ENCODE results near the gene CCDC90B. TPM values are rescaled to one million over a fixed set of nuclear protein-coding genes. Genes with fewer than 3 reads are reported as not detected.
"Not testable (repeated sequence)": the region's sequence is repeated elsewhere in the genome, so short reads cannot be mapped to it uniquely, and the experiment has no call there.

CCDC90B gene
- total RNA-seq, 2 experiments from 2014 or later = 29.1 to 32.0 TPM

DNA sequence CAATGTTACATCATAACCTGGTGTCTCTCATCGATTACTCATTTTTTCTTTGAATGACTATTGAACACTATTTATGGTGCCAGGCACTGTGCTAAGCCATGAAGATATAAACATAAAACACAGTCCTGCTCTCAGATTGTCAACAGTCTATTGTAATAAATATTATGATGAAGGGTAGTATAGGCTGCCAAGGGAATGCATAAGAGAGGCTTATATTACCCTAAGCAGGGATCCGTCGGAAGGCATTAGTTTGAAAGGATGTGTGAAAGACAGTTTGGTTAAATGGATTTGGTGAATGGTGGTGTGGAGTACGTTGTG is 7.2 kb upstream of the CCDC90B start:
- ChIA-PET POLR2A (no interaction called here), CTCF (interaction anchor here (1.6 kb wide), 1 partner anchor 9 kb away, joined by 8 read pairs; no protein-coding TSS in a partner anchor)

DNA sequence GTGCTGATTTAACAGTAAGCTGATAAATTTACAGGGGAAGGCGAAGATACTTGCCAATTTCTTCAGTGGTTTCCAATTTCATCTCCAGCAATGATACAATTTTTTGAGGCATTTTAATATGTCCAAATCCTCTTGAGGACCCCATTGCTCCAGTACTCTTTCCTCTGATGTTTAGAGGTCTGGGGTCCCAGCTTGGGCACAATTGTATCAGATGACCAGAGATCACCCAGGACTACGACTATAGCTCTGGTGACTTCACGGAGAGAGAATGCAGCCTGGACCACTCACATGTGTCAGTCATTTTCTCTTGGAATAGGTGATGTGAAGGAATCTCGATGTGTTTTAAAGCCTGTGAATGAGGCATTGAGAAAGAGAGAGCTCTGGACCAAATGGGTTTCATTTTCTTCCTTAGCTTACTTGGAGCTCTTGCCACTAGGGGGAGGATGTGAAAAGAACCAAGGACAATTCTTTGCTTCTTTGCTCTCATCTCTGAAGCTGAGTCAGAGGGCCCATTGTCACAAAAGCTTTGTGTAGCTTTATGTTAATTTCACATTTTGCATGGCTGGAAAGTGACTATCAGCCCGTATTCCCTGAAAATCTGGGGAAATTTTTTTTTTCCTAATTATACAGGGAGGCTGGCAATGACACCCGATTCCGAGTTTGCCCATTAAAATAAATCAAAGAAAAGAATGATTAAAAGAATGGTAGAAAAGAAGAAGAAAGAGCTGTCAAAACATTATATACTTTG is 6.7 kb upstream of the CCDC90B start:
- POLR2A ChIA-PET = no interaction called here
- CTCF ChIA-PET = interaction anchor here (1.1 to 1.6 kb wide), 3 partner anchors 9 to 527 kb away, joined by 4 to 8 read pairs (median 6); no protein-coding TSS in a partner anchor

DNA sequence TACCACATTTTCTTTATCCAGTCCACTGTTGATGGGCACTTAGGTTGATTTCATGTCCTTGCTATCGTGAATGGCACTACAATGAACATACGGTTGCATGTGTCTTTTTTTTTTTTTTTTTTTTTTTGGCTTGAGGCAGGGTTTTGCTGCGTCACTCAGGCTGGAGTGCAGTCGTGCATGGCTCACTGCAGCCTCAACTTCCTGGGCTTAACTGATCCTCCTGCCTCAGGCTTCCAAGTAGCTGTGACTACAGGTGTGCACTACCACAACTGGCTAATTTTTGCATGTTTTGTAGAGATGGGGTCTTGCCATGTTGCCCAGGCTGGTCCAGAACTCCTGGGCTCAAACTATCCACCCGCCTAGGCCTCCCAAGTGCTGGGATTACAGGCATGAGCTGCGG is 1.5 kb upstream of the CCDC90B start:
- POLR2A ChIA-PET = no interaction called here
- CTCF ChIA-PET = no interaction called here

DNA sequence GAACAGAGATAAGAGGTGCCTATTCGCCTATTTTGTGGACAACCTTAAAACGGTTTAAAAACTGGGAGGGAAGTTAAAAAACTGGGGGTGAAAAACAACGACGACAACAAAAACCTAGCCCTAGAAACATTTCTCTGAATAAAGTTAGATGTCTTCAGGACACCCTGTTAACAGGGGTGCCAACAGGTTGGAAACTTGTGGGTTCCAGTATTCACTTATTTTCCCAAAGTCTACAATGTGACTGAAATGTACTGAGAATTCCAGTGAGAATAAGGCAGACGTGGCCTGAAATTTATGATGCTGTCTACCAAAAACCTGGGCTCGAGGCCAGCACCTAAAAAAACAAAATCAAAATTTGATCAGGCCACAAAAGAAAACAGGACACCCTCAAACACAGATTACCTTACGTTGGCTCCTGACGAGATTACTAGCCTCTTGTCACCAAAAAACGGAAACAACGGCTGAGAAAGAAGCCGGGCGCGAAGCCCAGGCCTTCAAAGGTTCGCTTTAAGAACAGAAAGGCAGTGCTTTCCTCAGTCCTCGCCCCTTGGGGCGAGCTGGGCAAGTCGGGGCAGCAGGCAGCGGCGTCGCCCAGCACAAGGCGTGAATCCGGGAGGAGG is 906 bp downstream of the CCDC90B start:
- ChIA-PET CTCF (interaction anchor here (0.6 kb wide), 1 partner anchor 228 kb away, joined by 3 read pairs; no protein-coding TSS in a partner anchor), POLR2A (interaction anchor here (0.6 to 2.2 kb wide), 6 partner anchors 13 to 385 kb away, joined by 3 to 8 read pairs (median 4); partner anchors contain the start of genes ANKRD42, DDIAS, PCF11 and PRCP)

DNA sequence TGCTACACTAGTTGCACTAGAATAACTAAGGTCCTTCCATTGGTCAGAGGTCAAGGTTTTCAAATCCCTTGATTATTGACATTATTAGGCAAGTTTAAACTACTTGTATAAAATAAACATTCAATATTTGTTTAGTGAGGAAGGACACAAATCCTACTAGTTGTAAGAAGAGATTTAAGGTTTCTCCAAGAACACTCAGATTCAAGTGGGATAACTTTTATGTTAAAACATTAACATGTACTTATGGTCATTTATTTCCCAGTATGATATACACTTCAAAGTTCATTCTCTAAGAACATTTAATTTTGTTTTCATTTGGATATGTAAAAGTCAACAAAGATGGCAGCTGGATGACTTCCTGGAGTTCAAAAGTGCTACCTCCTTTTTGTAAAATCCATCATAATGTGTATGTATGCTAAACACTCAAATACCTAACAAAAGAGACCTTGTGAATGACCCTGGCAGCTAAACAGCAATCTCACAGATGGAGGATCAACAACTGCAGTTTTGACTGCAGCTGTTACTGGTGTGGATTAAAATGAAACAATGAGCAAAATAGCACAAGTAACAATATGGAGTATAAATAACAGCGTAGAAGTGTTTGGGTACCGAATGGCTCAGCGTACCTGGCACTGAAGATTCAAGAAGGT is 1.5 kb downstream of the CCDC90B start:
- ChIA-PET CTCF (no interaction called here), POLR2A (interaction anchor here (2.2 kb wide), 1 partner anchor 383 kb away, joined by 8 read pairs; the partner anchor contains the start of gene DDIAS)

DNA sequence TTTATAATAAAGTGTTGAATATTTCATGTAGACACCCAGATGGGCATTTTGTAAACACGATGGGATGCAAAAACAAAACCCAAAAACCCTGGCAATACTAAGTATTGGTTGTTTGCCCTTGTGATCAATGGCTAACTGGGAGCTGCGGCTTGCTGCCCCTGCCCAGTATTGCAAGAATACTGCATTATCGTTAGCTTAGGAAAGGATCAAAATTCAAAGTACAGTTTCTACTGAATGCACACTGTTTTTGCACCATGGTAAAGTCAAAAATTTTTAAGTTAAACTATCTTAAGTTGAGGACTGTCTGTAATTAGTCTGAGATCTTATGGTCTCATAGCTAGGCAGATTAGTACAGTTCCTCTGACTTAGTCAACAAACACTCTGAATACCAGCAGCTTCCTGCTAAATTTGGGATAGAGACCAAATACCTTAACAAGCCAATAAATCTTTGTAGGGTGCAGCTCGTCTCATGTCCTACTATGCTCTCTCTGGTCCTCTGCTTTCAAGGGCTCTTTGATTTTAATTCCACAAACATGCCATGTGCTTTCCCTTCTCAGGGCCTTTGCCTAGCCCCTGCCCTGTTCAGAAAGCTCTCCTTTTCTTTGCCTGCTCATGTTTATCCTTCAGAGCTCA is 4.0 kb downstream of the CCDC90B start:
- CTCF ChIA-PET = interaction anchor here (0.7 kb wide), 1 partner anchor 94 kb away, joined by 3 read pairs; no protein-coding TSS in a partner anchor
- POLR2A ChIA-PET = interaction anchor here (0.5 kb wide), 1 partner anchor 177 kb away, joined by 3 read pairs; no protein-coding TSS in a partner anchor

DNA sequence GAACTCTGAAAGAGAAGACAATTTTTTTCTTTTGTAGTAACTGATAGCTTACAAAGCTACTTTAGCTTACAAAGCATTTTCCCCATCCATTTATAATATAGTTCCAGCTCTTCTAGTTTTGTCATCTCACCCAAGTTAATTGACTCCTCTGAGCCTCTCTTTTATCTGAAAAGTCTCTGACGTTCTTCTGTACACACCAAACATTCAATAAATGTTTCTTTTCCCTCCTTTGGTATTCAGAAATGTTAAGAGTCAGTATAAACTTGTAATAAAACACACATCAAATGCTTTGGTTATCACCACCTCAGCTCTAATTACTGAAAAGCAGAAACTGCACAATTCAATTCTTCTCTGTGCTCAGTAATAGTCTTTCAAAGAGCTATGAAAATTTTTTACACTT is 5.9 kb downstream of the CCDC90B start:
- ChIA-PET POLR2A (no interaction called here), CTCF (no interaction called here)

DNA sequence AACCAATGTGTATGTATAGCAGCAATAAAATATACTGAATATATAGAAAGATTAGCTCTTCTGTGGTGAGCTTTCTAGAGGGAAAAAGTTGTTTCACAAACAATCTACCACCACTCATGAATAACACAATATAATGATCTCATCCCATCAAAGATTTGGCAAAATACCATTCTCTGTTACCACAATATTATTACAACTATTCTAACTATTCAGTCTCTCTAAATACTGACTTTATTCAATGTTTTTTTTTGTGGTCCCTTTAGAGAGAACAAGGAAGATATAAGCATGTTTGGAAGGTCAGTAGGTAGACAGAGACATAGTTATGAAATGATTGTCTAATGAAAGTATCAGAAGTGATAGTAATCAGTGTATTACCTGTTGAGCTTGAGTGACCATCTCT is 7.8 kb downstream of the CCDC90B start:
- ChIA-PET CTCF (no interaction called here), POLR2A (no interaction called here)

DNA sequence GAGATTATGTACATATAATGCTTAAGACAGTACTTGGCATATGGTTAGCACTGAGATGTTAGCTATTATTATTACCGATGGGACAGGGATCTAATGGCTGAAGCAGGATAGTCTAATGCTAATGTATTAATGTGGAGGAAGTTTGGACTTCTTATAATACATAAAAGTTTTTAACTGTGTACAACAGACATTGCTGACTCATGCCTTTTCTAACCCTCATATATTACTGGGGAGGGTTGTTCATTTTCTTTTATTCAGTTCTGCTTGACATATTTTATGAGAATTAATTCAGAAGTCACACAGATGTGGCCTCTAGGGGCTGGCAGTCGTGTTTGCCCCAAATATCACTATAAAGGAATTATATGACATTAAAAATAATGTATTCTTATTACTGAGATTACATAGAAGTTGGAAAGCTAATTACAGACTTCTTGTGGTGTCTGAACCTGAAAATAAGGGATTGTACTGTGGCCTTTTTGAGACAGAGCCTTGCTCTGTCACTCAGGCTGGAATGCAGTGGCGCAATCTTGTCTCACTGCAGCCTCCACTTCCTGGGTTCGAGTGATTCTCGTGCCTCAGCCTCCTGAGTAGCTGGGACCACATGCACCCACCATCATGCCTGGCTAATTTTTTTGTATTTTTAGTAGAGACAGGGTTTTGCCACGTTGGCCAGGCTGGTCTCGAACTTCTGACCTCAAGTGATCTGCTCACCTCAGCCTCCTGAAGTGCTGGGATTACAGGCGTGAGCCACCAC is 10.1 kb downstream of the CCDC90B start:
- ChIA-PET CTCF (interaction anchor here (0.9 kb wide), 1 partner anchor 11 kb away, joined by 4 read pairs; the partner anchor contains the start of gene CCDC90B), POLR2A (no interaction called here)

DNA sequence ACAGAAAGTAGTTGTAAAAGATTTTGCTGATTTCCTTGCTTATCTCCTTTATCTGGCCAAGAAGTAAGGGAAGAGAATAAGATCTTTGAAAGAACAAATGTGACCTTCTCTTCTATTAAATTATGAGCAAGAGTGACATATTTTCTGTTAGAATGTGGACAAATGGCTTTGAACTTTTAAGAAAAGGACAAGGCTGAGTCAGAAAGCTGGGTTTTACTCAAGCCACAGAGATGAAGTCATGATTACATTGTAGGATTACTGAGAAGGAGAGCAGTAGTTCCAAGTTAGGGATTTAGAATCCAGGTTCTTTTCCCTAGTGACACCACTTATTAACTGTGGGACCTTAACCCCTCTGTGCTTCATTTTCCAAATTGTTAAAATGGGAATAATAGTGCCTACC is 13.5 kb downstream of the CCDC90B start:
- ChIA-PET POLR2A (interaction anchor here (1.0 kb wide), 1 partner anchor 13 kb away, joined by 4 read pairs; no protein-coding TSS in a partner anchor), CTCF (no interaction called here)

DNA sequence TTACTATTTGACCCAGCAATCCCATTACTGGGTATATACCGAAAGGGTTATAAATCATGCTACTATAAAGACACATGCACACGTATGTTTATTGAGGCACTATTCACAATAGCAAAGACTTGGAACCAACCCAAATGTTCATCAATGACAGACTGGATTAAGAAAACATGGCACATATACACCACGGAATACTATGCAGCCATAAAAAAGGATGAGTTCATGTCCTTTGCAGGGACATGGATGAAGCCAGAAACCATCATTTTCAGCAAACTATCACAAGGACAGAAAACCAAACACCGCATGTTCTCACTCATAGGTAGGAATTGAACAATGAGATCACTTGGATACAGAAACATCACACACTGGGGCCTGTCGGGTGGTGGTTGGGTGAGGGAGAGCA is 14.4 kb downstream of the CCDC90B start:
- CTCF ChIA-PET, POLR2A ChIA-PET: not testable (repeated sequence)

DNA sequence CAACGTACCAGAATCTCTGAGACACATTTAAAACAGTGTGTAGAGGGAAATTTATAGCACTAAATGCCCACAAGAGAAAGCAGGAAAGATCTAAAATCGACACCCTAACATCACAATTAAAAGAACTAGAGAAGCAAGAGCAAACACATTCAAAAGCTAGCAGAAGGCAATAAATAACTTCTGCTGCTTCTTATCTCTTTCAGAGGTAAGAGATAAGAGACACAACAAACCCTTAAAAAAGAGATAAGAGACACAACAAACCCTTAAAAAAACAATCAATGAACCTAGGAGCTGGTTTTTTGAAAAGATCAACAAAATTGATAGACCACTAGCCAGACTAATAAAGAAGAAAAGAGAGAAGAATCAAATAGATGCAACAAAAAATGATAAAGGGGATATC is 17.1 kb downstream of the CCDC90B start:
- POLR2A ChIA-PET = interaction anchor here (0.5 kb wide), 1 partner anchor 184 kb away, joined by 3 read pairs; no protein-coding TSS in a partner anchor
- CTCF ChIA-PET = not testable (repeated sequence)

DNA sequence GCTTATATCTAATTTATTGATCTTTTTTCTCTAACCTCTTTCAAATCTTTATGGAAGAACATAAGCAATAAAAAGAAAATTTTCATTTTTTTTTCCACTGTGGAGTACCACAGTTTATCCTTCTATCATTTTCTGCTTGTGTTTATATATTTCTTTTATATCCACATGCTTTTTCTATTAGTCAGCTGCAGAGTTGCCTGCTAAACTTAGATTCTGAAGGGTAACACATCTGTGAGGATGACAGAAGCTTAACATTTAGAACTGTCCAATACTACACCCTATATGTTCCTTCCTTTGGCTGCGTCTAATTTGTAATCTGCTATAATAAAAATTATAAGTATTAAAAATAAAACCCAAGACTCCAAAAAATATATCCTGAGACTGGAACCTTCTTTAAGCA is 20.8 kb downstream of the CCDC90B start:
- POLR2A ChIA-PET = no interaction called here
- CTCF ChIA-PET = no interaction called here

DNA sequence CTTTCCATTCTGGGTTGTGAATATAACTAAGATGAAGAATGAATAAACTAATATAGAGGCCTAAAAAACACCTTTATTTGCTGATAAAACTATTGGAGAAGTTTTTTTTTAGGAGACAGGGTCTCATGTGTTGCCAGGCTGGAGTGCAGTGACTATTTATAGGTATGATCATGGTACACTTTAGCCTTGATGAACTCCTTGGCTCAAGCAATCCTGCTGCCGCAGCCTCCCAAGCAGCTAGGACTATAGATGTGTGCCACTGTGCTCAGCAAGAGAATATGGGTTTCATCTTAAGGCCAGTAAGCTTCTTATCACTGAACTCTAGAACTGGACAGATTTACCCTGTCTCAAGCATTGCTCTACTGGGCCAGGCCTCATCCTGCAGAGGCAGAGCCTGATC is 26.6 kb downstream of the CCDC90B start:
- ChIA-PET POLR2A (no interaction called here), CTCF (no interaction called here)

DNA sequence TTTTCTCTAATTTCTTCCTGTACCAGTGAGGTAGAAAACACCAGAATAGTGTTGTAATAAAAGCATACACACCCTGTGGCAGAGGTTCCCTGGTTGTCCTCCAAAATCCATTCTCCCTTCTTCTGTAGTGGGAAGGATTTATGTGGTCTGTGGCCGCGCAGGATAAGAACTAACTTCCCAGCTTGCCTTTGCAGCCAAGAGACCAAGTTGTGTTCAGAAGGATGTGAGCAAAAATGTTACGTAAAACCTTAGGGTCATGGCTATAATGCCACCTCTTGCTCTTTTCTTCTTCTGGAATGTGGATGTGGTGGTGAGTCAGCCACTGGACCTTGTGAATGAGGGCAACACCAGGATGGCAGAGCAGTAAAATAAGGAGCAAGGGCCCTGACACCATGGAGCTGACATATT is 28.4 kb downstream of the CCDC90B start:
- ChIA-PET CTCF (no interaction called here), POLR2A (interaction anchor here (0.7 kb wide), 1 partner anchor 8 kb away, joined by 3 read pairs; no protein-coding TSS in a partner anchor)

DNA sequence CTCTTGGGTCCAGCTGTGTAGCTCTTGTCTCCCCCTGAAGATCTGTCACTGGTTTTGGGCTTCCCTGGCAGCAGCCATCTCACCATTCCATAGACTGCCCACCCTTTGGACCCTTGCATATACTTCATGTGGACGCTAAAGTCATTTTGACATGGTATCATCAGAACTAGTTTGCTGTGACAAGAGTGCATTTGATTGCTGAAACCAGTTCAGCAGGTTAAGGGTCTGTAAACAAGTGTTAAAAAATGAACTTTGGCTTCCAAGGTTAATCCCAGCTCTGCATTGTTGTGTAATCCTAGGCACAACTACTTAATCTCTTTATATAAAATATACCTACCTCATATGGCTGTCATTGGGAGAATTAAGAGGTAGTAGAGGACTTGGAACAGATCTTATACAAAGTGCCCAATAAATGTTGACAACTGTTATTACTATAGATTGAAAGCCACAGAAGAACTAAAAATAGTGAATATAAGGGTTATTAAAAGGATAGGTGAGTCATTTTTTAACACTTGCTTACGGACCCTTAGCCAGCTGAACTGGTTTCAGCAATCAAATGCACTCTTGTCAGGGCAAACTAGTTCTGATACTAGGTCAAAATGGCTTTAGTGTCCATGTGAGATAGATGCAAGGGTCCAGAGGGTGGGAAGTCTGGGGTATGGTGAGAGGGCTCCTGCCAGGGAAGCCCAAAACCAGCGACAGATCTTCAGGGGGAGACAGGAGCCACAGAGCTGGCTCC is 29.4 kb downstream of the CCDC90B start:
- ChIA-PET POLR2A (no interaction called here), CTCF (interaction anchor here (1.1 kb wide), 1 partner anchor 389 kb away, joined by 3 read pairs; no protein-coding TSS in a partner anchor)

DNA sequence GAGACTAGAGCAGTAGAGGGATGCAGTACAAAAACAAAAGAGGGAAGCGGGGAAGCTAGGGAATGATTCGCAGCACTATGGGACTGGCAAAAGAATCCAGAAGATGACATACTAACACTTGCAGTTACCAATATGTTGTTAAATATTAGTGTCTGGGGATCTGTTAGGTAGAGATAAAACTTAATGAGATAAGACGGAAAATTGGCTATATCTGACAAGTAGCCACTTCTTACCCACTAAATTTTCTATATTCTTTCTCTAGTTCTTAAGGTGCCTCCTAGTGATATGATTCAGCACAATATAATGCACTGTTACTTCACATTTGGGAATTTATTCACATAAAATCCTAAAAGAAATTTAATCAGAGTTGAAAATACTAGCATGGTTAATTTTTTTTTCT is 30.8 kb downstream of the CCDC90B start:
- ChIA-PET CTCF (interaction anchor here (1.1 kb wide), 1 partner anchor 387 kb away, joined by 3 read pairs; no protein-coding TSS in a partner anchor), POLR2A (no interaction called here)

DNA sequence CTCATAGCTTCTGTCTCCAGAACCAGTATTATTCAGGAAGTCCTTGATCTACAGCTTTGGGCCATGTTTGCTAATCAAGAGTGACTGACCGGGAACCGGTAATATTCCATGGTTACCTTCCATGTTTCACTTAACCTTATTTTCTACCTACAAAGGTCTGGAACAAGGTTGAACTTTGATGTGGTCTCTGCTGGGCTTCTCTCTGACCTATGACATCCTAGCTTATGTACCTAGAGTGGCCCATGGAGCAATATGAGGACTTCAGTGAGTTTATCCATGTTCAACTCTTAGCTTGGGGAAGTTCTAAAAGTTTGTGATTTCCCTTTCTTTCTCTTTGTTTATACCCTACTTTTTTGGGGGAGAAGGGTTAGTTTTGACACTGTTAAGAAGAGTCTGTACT is 33.2 kb downstream of the CCDC90B start:
- POLR2A ChIA-PET = no interaction called here
- CTCF ChIA-PET = interaction anchor here (0.8 kb wide), 1 partner anchor 385 kb away, joined by 3 read pairs; no protein-coding TSS in a partner anchor

Data from activated CD8-positive, alpha-beta memory T cell treated with anti-CD3 and anti-CD28 coated beads for 36 hours (primary cell).